Gastroesophageal sphincter (tissue), 4 donors: ENCODE data around the gene BUD31. TPM values are rescaled to one million over a fixed set of nuclear protein-coding genes. Genes with fewer than 3 reads are reported as not detected.

ENCODE experiments used
- ATAC-seq: fragments of 150-250 bp; one replicate; pipeline ENCODE4 v1.9.1; 2016; ENCODE audit warnings: mild to moderate bottlenecking, moderate library complexity
- H3K27ac ChIP-seq, 4 donors: fragments of 200-600 bp; sonication (generic) in 3 of 4; 1 replicate in 3 of 4; 2 replicates in 1 of 4; pipeline ENCODE4 v1.5.1; 2016 to 2019
- H3K27me3 ChIP-seq: fragments of 200-600 bp; sonication (generic); one replicate; pipeline ENCODE4 v1.5.1; 2019
- H3K36me3 ChIP-seq, 2 donors: fragments of 200-600 bp; sonication (generic); one replicate each; pipeline ENCODE4 v1.5.1; 2019; ENCODE audit warnings: control low read depth in 1 of 2
- H3K4me1 ChIP-seq, 3 donors: fragments of 200-600 bp; sonication (generic); 1 replicate in 2 of 3; 2 replicates in 1 of 3; pipeline ENCODE4 v1.5.1; 2016 to 2019; ENCODE audit warnings: control low read depth in 2 of 3
- H3K4me3 ChIP-seq, 2 donors: fragments of 200-600 bp; sonication (generic); one replicate each; pipeline ENCODE4 v1.5.1; 2019; ENCODE audit warnings: mild to moderate bottlenecking in 1 of 2, moderate library complexity in 1 of 2
- H3K9me3 ChIP-seq, 3 donors: fragments of 200-600 bp; sonication (generic); one replicate each; pipeline ENCODE4 v1.5.1; 2017 to 2019; ENCODE audit warnings: control low read depth in 2 of 3
- EP300 ChIP-seq: sonication (generic); formaldehyde crosslinking; IDR thresholded peaks from one replicate; pipeline ENCODE4 v1.6.1; 2017; ENCODE audit warnings: antibody characterized with exemption, mild to moderate bottlenecking
- POLR2A ChIP-seq, 2 donors: fragments of 450-650 bp; IDR thresholded peaks; one replicate each; pipeline ENCODE4 v1.6.1; 2017; ENCODE audit warnings: antibody characterized with exemption in 2 of 2, mild to moderate bottlenecking in 2 of 2, moderate library complexity in 1 of 2
- POLR2AphosphoS5 ChIP-seq: sonication (generic); formaldehyde crosslinking; IDR thresholded peaks from one replicate; pipeline ENCODE4 v1.6.1; 2017; ENCODE audit warnings: antibody characterized with exemption
- WGBS, 2 donors: methylation state at CpG; one replicate each; pipeline ENCODE4 v1.1.5; 2018; ENCODE audit warnings: low coverage in 1 of 2; 5-methylcytosine and 5-hydroxymethylcytosine counted together
- total RNA-seq, 4 donors: library from RNA; depleted of rRNA; stranded (reverse); fragments of >200 nt; gene quantifications; one replicate each; pipeline ENCODE4 v1.1.0, GENCODE V29; 2016
- TF ChIP-seq, protein P1 (sequence below), 4 experiments: fragments of 200-600 bp in 2 of 4; fragments of 450-650 bp in 2 of 4; sonication (generic) in 1 of 4; IDR thresholded peaks; one replicate each; pipeline ENCODE4 v1.5.1; 2017 to 2019; ENCODE audit warnings: antibody characterized with exemption in 4 of 4, mild to moderate bottlenecking in 2 of 4, moderate library complexity in 2 of 4

The BUD31 gene
- total RNA-seq, 4 donors from 2014 or later, result 47.3 to 73.4 (median 70.0) TPM

- Histone ChIP-seq H3K9me3 (no peaks in the 10 kb centered on the region), H3K36me3 (peaks cover 0 to 73% of the 10 kb centered on the region in 2 donors), H3K4me1 (peaks cover 3 to 42% (median 12%) of the 10 kb centered on the region in 3 donors), H3K4me3 (no peak overlapping the region), H3K27ac (no peak overlapping the region), H3K27me3 (no peaks in the 10 kb centered on the region)
- WGBS, 2 donors, result 97 to 100% methylated on average over 1 to 3 of the region's 3 CpGs
- no peak for TF ChIP-seq POLR2A (IDR thresholded peaks at IDR 0.05)
- TF ChIP-seq, protein P1, sequence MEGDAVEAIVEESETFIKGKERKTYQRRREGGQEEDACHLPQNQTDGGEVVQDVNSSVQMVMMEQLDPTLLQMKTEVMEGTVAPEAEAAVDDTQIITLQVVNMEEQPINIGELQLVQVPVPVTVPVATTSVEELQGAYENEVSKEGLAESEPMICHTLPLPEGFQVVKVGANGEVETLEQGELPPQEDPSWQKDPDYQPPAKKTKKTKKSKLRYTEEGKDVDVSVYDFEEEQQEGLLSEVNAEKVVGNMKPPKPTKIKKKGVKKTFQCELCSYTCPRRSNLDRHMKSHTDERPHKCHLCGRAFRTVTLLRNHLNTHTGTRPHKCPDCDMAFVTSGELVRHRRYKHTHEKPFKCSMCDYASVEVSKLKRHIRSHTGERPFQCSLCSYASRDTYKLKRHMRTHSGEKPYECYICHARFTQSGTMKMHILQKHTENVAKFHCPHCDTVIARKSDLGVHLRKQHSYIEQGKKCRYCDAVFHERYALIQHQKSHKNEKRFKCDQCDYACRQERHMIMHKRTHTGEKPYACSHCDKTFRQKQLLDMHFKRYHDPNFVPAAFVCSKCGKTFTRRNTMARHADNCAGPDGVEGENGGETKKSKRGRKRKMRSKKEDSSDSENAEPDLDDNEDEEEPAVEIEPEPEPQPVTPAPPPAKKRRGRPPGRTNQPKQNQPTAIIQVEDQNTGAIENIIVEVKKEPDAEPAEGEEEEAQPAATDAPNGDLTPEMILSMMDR (IDR thresholded peaks at IDR 0.05), result no peak
- TF ChIP-seq EP300, result no peak
- no peak for TF ChIP-seq POLR2AphosphoS5
- ATAC-seq, result no peak
Measured at GRCh38 chr7:99402854-99403253, 5.9 kb upstream of the BUD31 start.

- H3K4me1 ChIP-seq, result peaks cover 3 to 42% (median 12%) of the 10 kb centered on the region in 3 donors
- ATAC-seq, result no peak
- no peak overlapping the region for H3K4me3 ChIP-seq
- no peaks in the 10 kb centered on the region for H3K27me3 ChIP-seq
- H3K36me3 ChIP-seq, result peaks cover 0 to 64% of the 10 kb centered on the region in 2 donors
- H3K9me3 ChIP-seq, result no peaks in the 10 kb centered on the region
- H3K27ac ChIP-seq, result no peak overlapping the region
- TF ChIP-seq, protein P1 (IDR thresholded peaks at IDR 0.05), result no peak
- TF ChIP-seq POLR2AphosphoS5 (no peak), EP300 (no peak), POLR2A (IDR thresholded peaks at IDR 0.05) (no peak)
- 90% methylated on average over 2 to 5 of the region's 5 CpGs for WGBS, 2 donors
Measured at GRCh38 chr7:99403764-99404163, 5.0 kb upstream of the BUD31 start.

- peaks cover 0 to 57% of the 10 kb centered on the region in 2 donors for H3K36me3 ChIP-seq
- no peaks in the 10 kb centered on the region for H3K9me3 ChIP-seq
- no peak overlapping the region for H3K27ac ChIP-seq
- TF ChIP-seq POLR2A (IDR thresholded peaks at IDR 0.05) (no peak), POLR2AphosphoS5 (no peak), EP300 (no peak)
- TF ChIP-seq, protein P1 (IDR thresholded peaks at IDR 0.05), result no peak
- no peak for ATAC-seq
- H3K4me3 ChIP-seq, result no peak overlapping the region
- WGBS, 2 donors, result 30% methylated on average over 2 of the region's 18 CpGs; no CpG with 5 or more reads in 1 of the 2 donors
- H3K27me3 ChIP-seq, result no peaks in the 10 kb centered on the region
- H3K4me1 ChIP-seq, result peaks cover 3 to 44% (median 14%) of the 10 kb centered on the region in 3 donors
Measured at GRCh38 chr7:99404235-99404976, 4.4 kb upstream of the BUD31 start.

DNA sequence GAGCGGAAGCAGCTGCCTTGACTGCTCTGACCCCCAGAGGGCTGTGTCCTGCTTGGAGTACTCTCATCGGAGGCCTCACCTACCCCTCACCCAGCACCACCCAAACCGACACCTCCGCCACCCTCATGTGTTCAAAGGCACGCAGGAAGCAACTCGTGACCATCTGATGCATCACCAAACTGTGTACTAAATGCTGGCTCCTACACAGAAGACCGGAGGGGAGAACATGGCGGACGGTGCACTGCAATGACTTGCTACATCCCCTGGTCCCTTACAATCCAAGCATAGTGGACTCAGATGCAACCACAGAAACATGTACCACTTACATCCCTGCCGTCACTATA, 3.8 kb upstream of the BUD31 start:
- Histone ChIP-seq H3K4me3 (no peak overlapping the region), H3K27me3 (no peaks in the 10 kb centered on the region), H3K36me3 (peaks cover 0 to 52% of the 10 kb centered on the region in 2 donors), H3K27ac (no peak overlapping the region), H3K4me1 (peaks cover 3 to 49% (median 20%) of the 10 kb centered on the region in 3 donors), H3K9me3 (no peaks in the 10 kb centered on the region)
- TF ChIP-seq POLR2A (IDR thresholded peaks at IDR 0.05) (no peak), EP300 (no peak), POLR2AphosphoS5 (no peak)
- TF ChIP-seq, protein P1 (IDR thresholded peaks at IDR 0.05), result no peak
- no peak for ATAC-seq
- WGBS, 2 donors, result 80% methylated on average over 7 of the region's 10 CpGs; no CpG with 5 or more reads in 1 of the 2 donors

DNA sequence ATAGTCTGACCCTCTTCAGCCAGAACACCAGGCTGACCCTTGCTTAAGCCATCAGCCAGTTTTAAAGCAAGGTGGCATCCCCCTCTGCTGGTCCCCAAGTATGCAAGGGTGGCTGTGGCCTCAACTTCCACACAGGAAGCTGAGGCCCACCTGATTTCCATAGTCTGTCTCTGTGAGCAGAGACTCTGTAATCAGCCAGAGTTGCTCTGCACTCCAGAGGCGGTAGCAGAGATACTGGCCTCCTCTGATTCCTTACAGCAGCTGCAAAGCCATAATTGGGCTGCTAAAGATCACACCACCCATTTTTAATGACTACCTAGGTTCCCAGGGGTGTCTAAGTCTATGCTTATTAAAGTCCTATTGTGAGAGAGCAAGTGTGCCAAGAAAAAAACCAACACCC, 2.2 kb upstream of the BUD31 start:
- Histone ChIP-seq H3K4me1 (peaks cover 3 to 60% (median 21%) of the 10 kb centered on the region in 3 donors), H3K4me3 (no peak overlapping the region), H3K27ac (no peak overlapping the region), H3K9me3 (no peaks in the 10 kb centered on the region), H3K36me3 (peaks cover 0 to 51% of the 10 kb centered on the region in 2 donors), H3K27me3 (no peaks in the 10 kb centered on the region)
- 60 to 80% methylated on average over 1 of the region's 1 CpG for WGBS, 2 donors
- TF ChIP-seq, protein P1 (IDR thresholded peaks at IDR 0.05), result no peak
- no peak for TF ChIP-seq POLR2AphosphoS5
- TF ChIP-seq EP300, result no peak
- TF ChIP-seq POLR2A (IDR thresholded peaks at IDR 0.05), result no peak
- no peak for ATAC-seq
